Right renal pelvis (tissue), 4 donors: Measurements from ENCODE around the gene PLCG2. TPM values are rescaled to one million over a fixed set of nuclear protein-coding genes. Genes with fewer than 3 reads are reported as not detected.

Experiments
- DNase-seq, 4 donors: peaks; one replicate each; pipeline ENCODE4 v3.0.0-alpha.2; 2013; ENCODE audit warnings: low read depth in 4 of 4, low spot score in 3 of 4, missing footprints in 1 of 4
- polyA plus RNA-seq, 4 donors: library from polyadenylated mRNA; unstranded; fragments of 120-200 nt; gene quantifications; one replicate each; pipeline ENCODE4 v1.2.1, GENCODE V29; 2013; ENCODE audit not compliant: insufficient read length in 4 of 4

The PLCG2 gene
- polyA plus RNA-seq, 4 donors: 33.3 to 48.8 (median 43.5) TPM

- DNase-seq: no peak
These were observed 34.6 kb downstream of the PLCG2 start for GRCh38 chr16:81813648-81814047.

- DNase-seq: no peak
These were observed 35.8 kb downstream of the PLCG2 start for GRCh38 chr16:81814751-81815428.

- no peak for DNase-seq
These were observed 36.3 kb downstream of the PLCG2 start for GRCh38 chr16:81815429-81815766.

GRCh38 chr16:81816351-81816750 is 37.3 kb downstream of the PLCG2 start:
- DNase-seq: no peak

GRCh38 chr16:81816793-81817210 is 37.7 kb downstream of the PLCG2 start:
- DNase-seq: no peak

GRCh38 chr16:81817296-81817695 is 38.2 kb downstream of the PLCG2 start:
- DNase-seq: no peak

GRCh38 chr16:81817789-81818567 is 38.9 kb downstream of the PLCG2 start:
- DNase-seq: no peak

GRCh38 chr16:81818568-81818896 is 39.4 kb downstream of the PLCG2 start:
- DNase-seq: no peak

GRCh38 chr16:81818905-81819304 is 39.8 kb downstream of the PLCG2 start:
- no peak for DNase-seq

GRCh38 chr16:81821436-81822128 is 42.5 kb downstream of the PLCG2 start:
- DNase-seq: no peak

GRCh38 chr16:81823111-81823510 is 44.0 kb downstream of the PLCG2 start:
- DNase-seq: no peak

- DNase-seq: no peak
These were observed 44.6 kb downstream of the PLCG2 start for GRCh38 chr16:81823734-81824133.

- no peak for DNase-seq
These were observed 47.4 kb downstream of the PLCG2 start for GRCh38 chr16:81826523-81826922.

GRCh38 chr16:81830845-81831540 is 51.9 kb downstream of the PLCG2 start:
- no peak for DNase-seq

GRCh38 chr16:81831722-81832126 is 52.6 kb downstream of the PLCG2 start:
- DNase-seq: no peak

GRCh38 chr16:81832801-81833547 is 53.9 kb downstream of the PLCG2 start:
- DNase-seq: no peak

GRCh38 chr16:81833751-81834150 is 54.7 kb downstream of the PLCG2 start:
- no peak for DNase-seq

- DNase-seq: no peak
These were observed 55.8 kb downstream of the PLCG2 start for GRCh38 chr16:81834868-81835267.

- DNase-seq: no peak
These were observed 57.4 kb downstream of the PLCG2 start for GRCh38 chr16:81836279-81837054.

GRCh38 chr16:81837312-81837751 is 58.2 kb downstream of the PLCG2 start:
- DNase-seq: no peak
